Measurements from ENCODE around the gene FUT8.
"Not testable (repeated sequence)": the region's sequence is repeated elsewhere in the genome, so short reads cannot be mapped to it uniquely, and the experiment has no call there.

The FUT8 gene

GRCh38 chr14:65627315-65627714 lies 214.8 kb downstream of the FUT8 start:
- DNase-seq = no peak

- no peak for DNase-seq
Measured at GRCh38 chr14:65628664-65629063, 216.1 kb downstream of the FUT8 start.

- no peak for DNase-seq
Measured at GRCh38 chr14:65631040-65631439, 218.5 kb downstream of the FUT8 start.

- no peak for DNase-seq
Measured at GRCh38 chr14:65632487-65632886, 220.0 kb downstream of the FUT8 start.

- not testable (repeated sequence) for DNase-seq
Measured at GRCh38 chr14:65633666-65634065, 221.1 kb downstream of the FUT8 start.

- no peak for DNase-seq
Measured at GRCh38 chr14:65637780-65638179, 225.2 kb downstream of the FUT8 start.

- DNase-seq = no peak
Measured at GRCh38 chr14:65639216-65639615, 226.7 kb downstream of the FUT8 start.

GRCh38 chr14:65650826-65651225 lies 238.3 kb downstream of the FUT8 start:
- peak; percentile 21 for DNase-seq

- DNase-seq = no peak
Measured at GRCh38 chr14:65656554-65656953, 244.0 kb downstream of the FUT8 start.

GRCh38 chr14:65658202-65658601 lies 245.7 kb downstream of the FUT8 start:
- DNase-seq = no peak

GRCh38 chr14:65661865-65662264 lies 249.3 kb downstream of the FUT8 start:
- DNase-seq = no peak

- DNase-seq = no peak
Measured at GRCh38 chr14:65664436-65664835, 251.9 kb downstream of the FUT8 start.

- DNase-seq = no peak
Measured at GRCh38 chr14:65676361-65677014, 264.0 kb downstream of the FUT8 start.

- DNase-seq = no peak
Measured at GRCh38 chr14:65685572-65685971, 273.0 kb downstream of the FUT8 start.

GRCh38 chr14:65686761-65687160 lies 274.2 kb downstream of the FUT8 start:
- DNase-seq = no peak

GRCh38 chr14:65689070-65689469 lies 276.5 kb downstream of the FUT8 start:
- DNase-seq = no peak

GRCh38 chr14:65692566-65692965 lies 280.0 kb downstream of the FUT8 start:
- not testable (repeated sequence) for DNase-seq

- no peak for DNase-seq
Measured at GRCh38 chr14:65696801-65697200, 284.3 kb downstream of the FUT8 start.

GRCh38 chr14:65703521-65703920 lies 291.0 kb downstream of the FUT8 start:
- no peak for DNase-seq

GRCh38 chr14:65703996-65704395 lies 291.5 kb downstream of the FUT8 start:
- no peak for DNase-seq

- DNase-seq = no peak
Measured at GRCh38 chr14:65704437-65704836, 291.9 kb downstream of the FUT8 start.

GRCh38 chr14:65704850-65705249 lies 292.3 kb downstream of the FUT8 start:
- no peak for DNase-seq

- no peak for DNase-seq
Measured at GRCh38 chr14:65709576-65709975, 297.0 kb downstream of the FUT8 start.

- not testable (repeated sequence) for DNase-seq
Measured at GRCh38 chr14:65716813-65717212, 304.3 kb downstream of the FUT8 start.

GRCh38 chr14:65717384-65717915 lies 304.9 kb downstream of the FUT8 start:
- DNase-seq = not testable (repeated sequence)

Measured in retina (tissue), 1 donor.